Mesenteric fat pad (tissue), 1 donor: ENCODE measurements around the gene TANK. TPM values are rescaled to one million over a fixed set of nuclear protein-coding genes. Genes with fewer than 3 reads are reported as not detected.
"Not testable (repeated sequence)": the region's sequence is repeated elsewhere in the genome, so short reads cannot be mapped to it uniquely, and the experiment has no call there.

Source experiments
- DNase-seq: peaks from one replicate; pipeline ENCODE4 v3.0.0-alpha.2; 2020; ENCODE audit warnings: low spot score
- total RNA-seq: library from RNA; stranded (reverse); fragmentation: NEBNext Ultra II Directional; extraction: Animal tissue kit (Norgen Biotek cat#: 25700); gene quantifications from one replicate; pipeline ENCODE4 v1.2.1, GENCODE V29; 2021
- donor health status: DM: yes; HTN: yes; CAD: no.

The TANK gene
- total RNA-seq, 1 donor from 2014 or later = 77.3 TPM

GRCh38 chr2:161132384-161132783 is 27.8 kb upstream of the TANK start:
- not testable (repeated sequence) for DNase-seq

GRCh38 chr2:161133366-161133765 is 26.9 kb upstream of the TANK start:
- DNase-seq = no peak

DNA sequence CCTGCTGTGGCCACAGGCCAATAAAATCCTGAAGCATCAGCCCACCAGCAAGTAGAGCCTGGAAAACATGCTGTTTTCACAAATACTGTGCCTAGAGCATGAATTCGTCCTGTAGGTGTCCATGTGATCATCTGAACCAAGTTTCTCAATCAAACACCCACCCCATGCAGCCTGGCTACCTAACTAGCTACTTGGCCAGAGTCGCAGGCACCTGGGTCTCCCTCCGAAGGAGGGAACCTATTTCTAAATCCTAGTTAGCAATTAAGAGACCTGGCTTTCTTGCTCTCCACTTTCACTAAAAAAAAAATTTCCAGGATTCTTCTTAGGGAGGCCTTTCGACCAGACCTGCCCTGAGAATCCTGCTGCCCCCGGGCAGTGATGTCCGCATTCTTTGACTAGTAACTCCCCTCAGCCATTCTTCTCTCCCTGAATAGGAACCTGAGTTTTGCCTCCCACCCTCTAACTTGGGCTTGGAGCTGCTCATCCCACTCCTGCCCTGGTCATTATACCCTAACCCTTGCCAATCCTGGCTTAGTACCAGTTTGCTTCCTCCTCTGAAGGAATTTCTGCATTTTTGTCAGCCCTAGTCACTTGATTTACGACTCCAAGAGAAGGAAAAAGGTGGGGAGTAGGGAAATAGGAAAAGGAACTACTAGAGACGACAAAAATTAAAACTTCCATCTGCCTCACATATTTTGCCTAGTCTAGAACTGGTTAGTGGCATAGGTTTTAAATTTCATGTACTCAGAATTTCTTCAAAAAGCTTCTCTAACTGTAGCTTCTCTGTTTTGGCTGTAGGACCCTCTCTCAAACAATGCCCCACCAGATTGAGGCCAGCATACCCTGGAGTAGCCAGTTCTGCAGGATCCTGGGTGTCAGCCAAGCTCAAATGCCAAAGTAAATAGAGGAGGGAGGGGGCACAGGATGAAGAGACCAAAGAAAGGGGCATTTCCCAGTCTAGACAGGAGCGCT is 25.4 kb upstream of the TANK start:
- DNase-seq = no peak

- no peak for DNase-seq
These were observed 24.2 kb upstream of the TANK start for GRCh38 chr2:161135951-161136593.

DNA sequence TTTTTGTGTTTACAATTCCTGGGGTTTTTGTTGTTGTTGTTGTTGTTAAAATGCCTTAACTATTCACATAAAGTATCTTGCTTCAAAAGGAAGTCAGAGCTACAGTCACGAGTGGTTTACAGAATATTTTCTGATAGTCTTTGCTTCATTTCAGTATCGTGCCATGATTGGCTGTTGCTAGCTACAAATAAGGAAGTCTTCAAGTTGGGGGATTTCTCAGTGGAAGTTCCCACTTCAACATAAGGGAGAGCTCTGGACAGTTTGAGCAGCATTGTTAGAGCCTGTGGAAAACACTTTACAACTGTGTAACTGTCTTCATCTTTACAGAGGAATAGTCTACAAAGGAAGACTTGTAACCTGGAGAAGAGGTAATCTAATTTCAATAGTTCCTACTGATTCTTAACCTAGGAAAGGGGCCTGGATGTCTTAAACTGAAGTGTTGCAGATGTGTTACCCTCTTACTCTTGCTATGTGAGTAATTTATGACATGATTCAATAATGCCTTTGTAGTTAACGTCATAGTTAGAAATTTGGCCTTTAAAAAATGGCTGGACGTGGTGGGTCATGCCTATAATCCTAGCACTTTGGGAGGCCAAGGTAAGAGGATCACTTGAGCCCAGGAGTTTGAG is 23.4 kb upstream of the TANK start:
- DNase-seq = no peak

GRCh38 chr2:161138429-161138828 is 21.8 kb upstream of the TANK start:
- DNase-seq = no peak

DNA sequence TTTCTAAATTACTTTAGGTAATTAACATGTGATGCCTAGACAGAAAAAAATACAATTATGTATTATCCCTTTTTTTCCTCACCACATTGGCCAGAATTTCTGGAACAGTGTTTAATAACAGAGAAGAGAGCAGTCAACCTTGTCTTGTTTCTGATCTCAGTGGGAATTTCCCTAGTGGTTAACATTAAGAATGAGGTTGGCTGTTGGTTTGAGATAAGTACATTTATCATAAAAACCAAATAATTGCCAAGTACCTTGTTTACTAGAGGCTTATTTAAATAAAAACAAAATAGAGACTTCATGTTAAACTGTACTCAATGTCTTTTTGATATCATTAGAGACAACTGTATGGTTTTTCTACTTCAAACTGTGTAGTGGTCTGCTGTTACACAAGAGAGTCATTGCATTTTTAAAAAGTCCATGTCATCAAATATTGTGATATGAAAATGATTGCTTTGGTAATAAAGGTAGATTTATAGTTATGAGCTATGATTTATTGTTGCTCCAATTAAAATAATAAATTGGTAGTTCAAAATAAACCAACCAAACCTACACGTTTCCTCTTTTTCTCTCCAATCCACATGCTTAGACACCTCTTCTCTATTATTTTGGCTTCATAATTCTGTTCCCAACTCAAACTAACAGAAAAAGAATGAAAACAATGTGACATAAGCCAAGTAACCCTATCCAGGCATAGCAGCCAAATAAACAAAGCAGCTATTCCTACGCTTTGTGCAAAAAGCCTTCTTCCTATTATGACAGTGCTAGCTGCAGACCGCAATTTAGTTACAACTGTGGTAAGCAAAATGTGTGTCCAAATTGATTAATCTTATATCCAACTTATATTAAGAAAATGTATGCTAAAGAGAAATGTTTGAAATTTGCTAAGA is 20.9 kb upstream of the TANK start:
- no peak for DNase-seq

DNA sequence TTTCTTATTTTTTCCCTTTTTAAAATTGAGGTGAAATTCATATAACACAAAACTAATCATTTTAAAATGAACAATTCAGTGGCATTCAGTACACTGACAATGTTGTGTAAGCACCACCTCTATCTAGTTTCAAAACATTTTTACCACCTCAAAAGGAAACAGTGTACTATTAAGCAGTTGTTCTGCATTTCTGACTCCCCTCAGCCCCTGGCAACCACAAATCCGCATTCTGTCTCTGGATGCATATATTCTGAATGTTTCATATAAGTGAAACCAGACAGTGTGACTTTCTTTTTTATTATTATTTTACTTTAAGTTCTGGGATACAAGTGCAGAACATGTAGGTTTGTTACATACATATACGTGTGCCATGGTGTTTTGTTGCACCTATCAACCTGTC is 19.2 kb upstream of the TANK start:
- no peak for DNase-seq

DNA sequence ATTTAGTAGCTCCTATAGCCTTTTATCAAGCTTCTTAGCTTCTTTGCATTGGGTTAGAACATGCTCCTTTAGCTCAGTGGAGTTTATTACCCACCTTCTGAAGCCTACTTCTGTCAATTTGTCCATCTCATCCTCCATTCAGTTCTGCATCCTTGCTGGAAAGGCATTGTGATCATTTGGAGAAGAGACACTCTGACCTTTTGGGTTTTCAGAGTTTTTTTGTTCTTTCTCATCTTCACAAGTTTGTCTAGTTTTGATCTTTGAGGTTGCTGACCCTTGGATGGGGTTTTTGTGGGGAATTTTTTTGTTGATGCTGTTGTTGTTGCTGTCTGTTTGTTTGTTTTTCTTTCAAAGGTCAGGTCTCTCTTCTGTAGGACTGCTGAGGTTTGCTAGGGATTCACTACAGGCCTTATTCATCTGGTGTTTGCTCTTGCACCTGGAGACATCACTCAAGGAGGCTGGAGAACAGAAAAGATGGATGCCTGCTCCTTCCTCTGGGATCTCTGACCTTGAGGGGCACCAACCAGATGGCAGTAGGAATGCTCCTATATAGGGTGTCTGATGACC is 13.9 kb upstream of the TANK start:
- no peak for DNase-seq

DNA sequence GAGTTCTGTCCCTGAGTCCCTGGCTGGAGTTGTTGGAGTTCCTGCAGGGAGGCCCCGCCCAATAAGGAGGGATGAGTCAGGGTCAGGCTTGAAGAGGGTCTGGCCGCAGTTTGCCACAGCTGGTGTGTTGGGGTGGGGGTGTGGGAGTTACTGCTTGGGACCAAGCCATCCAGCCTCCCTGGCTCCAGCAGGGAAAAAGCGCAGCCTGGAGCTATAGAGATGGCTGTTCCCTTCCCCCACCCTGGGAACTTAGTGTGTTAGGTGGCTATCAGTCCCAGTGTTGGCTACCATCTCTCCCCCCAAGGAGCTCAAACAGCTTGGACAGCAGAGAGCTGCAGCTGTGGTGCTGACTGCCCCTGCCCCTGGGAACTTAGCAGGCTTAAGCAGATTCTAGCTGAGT is 13.2 kb upstream of the TANK start:
- no peak for DNase-seq

DNA sequence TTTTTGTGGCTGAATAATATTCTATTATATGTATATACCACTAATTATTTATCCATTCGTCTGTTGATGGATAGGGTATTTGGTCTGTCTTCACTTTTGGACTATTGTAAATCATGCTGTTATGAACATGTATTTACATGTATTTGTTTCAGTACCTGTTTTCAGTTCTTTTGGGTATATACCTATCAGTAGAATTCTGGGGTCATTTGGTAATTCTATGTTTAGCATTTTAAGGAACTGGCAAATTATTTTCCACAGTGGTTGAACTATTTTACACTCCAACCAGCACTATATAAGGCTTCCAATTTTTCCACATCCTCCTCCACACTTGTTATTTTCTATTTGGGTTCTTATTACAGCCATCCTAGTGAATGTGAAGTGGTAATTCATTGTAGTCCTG is 12.4 kb upstream of the TANK start:
- no peak for DNase-seq

- no peak for DNase-seq
These were observed 9.5 kb upstream of the TANK start for GRCh38 chr2:161150704-161151103.

GRCh38 chr2:161152302-161152701 is 7.9 kb upstream of the TANK start:
- no peak for DNase-seq

GRCh38 chr2:161158882-161159281 is 1.3 kb upstream of the TANK start:
- no peak for DNase-seq

DNA sequence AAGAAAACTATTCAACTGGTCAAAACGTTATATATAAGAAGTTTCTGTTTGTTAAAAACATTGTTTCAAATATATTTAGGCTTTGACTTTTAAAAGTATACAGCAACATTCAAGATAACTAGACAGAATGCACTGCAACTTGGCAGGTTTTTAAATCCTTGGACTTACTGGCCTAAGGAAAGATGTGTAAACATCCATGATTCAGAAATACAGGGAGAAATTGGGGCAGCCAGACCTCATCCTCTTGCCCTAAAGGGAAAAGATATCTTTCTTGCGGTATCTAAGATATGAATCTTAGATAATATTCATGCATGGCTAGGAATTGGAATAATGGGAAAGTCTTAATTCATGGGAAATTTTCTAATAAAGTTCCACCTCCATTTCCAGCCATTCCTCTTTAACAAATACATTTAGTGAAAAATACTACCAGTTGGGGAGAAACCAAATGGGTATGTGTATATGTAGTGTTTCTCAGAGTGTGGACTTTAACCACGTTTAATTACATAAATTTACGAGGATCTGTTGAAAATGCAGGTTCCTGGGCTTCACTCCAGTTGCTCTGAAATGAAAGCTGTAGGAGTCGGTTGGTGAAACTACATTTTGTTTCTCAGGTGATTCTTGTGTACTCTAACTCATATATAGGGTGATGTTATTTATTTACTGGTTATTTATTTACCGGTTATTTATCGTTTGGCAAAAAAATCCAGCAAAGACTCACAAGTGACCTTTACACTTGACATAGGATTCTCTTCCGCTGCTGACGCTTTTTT is 587 bp upstream of the TANK start:
- DNase-seq = no peak

DNA sequence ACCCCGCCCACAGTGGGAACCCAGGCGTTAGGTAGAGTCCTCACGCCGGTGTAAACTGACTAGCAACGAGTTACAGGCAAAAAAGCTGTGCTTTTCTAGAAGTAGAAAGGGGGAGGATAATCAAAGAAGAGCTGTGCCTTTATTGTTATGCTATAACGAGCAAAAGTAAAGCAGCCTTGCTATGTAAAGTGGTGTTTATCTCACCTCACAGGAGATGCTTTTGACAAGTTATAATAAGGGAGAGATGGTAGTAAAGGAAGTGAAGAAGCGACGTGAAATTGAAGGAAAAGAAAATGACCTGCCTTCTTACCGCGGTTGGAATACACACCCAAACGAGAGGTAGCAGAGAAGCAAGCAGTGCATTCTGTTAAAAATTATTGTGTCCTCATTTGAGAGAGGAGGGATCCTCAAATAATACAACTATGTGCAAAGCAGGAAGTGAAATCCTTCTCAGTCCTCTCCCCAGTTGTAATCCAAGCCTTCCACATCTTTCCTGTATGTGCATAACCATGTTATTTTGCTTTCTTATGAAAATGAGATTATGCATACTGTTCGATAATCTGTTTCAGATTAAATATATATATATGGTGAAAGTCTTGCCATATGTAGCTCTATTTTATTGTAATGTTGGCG is 962 bp downstream of the TANK start:
- DNase-seq = no peak

- DNase-seq = no peak
These were observed 3.2 kb downstream of the TANK start for GRCh38 chr2:161163440-161163839.

DNA sequence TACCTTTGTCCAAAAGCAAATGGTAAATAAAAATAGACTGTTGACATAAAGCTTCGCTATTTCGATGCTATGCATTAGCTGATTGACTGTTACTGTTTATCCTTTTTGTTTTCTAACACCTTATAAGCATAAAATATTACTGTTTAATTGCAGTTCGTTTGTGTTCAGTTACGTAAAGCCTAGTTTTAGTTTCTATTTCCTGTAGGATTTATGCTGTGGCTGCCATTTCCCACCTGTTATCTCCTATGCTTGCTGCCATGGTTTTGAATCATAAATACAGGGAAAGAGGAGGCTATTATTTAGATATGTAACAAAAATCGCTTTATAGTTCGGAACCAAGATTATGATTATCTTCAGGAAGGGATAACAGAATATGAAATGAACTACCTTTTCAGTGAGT is 3.9 kb downstream of the TANK start:
- no peak for DNase-seq

DNA sequence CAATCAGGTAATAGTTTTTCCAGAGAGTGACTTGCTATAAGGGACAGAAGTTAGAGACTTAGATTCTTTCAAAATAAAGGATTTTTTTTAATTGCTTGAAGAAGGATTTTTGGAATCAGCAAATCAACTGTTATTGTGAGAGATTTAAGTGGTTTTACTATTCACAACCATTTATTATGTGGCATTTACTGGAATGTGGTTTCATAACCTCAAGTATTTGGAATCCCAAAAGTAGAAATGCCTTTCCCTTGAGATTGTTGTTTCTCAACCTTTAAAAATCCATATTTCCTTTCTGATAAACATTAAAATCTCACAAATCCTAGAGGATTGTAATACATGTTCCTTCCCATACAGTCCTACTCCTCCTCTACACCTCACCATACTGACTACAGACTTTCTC is 5.0 kb downstream of the TANK start:
- no peak for DNase-seq

DNA sequence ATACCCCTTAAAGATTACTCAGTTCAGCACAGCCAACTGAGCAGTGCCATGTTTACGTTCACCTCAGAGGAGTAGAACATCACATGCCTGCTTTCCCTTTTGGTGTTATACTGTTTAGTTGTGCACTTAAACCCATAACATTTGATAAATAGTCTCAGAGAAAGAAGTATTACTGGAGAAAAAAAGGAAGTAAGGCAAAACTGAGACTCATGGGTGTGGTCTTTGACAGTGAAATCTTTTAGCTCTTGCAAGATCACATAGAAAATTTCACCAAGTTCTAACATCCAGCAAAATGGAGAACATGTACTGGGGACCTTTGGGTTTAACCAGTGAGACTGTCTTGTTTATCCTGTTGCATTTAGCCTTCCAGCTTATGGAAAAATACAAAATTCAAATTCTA is 5.6 kb downstream of the TANK start:
- DNase-seq = no peak
